PFSK-1 (cell line): Measurements from ENCODE around the gene ZNF419.

Experiments used
- FOXP2 ChIP-seq: optimal IDR thresholded peaks from 2 replicates; pipeline ENCODE3; 2011; ENCODE audit warnings: borderline replicate concordance, control low read depth, inconsistent platforms; ENCODE audit not compliant: insufficient read depth; ENCODE audit errors: extremely low read length, extremely low read depth
- POLR2AphosphoS5 ChIP-seq: IDR thresholded peaks from 2 replicates; pipeline ENCODE4 v1.6.1; 2012; ENCODE audit warnings: low read depth, mild to moderate bottlenecking, control low read depth, low read length, moderate library complexity
- REST ChIP-seq, 2 experiments: IDR thresholded peaks; 2 replicates each; pipeline versions ENCODE4 v1.6.1 to v1.8.0; 2011 to 2012; ENCODE audit warnings: low read depth in 2 of 2, low read length in 2 of 2, control low read depth in 1 of 2, inconsistent platforms in 1 of 2, mild to moderate bottlenecking in 1 of 2, moderate library complexity in 1 of 2; ENCODE audit not compliant: insufficient read depth in 1 of 2
- SIN3A ChIP-seq: IDR thresholded peaks from 2 replicates; pipeline ENCODE4 v1.6.1; 2012; ENCODE audit warnings: mild to moderate bottlenecking, low read length, moderate library complexity, borderline replicate concordance; ENCODE audit not compliant: insufficient read depth
- TAF1 ChIP-seq: IDR thresholded peaks from 2 replicates; pipeline ENCODE4 v1.6.1; 2012; ENCODE audit warnings: low read length, control low read depth, borderline replicate concordance; ENCODE audit not compliant: insufficient read depth

GRCh38 chr19:57452307-57452706 is 35.2 kb upstream of the ZNF419 start:
- no peak for TF ChIP-seq POLR2AphosphoS5
- TF ChIP-seq SIN3A, result no peak
- no peak for TF ChIP-seq TAF1
- TF ChIP-seq REST (IDR thresholded peaks at IDR 0.05; ENCODE audit: insufficient read depth in 1 of 2, low read depth in 2 of 2, low read length in 2 of 2), result no peak
- no peak for TF ChIP-seq FOXP2
